GM18520 (cell line): ENCODE data around the gene MTF1.
"Not testable (repeated sequence)": the region's sequence is repeated elsewhere in the genome, so short reads cannot be mapped to it uniquely, and the experiment has no call there.

ENCODE experiments used
- ATAC-seq: cut with Tn5 transposase; IDR thresholded peaks from one replicate; pipeline ENCODE4 v1.9.1; 2021; ENCODE audit not compliant: unreplicated experiment

The MTF1 gene

GRCh38 chr1:37794372-37795339 lies 64.7 kb downstream of the MTF1 start:
- no peak for ATAC-seq

DNA sequence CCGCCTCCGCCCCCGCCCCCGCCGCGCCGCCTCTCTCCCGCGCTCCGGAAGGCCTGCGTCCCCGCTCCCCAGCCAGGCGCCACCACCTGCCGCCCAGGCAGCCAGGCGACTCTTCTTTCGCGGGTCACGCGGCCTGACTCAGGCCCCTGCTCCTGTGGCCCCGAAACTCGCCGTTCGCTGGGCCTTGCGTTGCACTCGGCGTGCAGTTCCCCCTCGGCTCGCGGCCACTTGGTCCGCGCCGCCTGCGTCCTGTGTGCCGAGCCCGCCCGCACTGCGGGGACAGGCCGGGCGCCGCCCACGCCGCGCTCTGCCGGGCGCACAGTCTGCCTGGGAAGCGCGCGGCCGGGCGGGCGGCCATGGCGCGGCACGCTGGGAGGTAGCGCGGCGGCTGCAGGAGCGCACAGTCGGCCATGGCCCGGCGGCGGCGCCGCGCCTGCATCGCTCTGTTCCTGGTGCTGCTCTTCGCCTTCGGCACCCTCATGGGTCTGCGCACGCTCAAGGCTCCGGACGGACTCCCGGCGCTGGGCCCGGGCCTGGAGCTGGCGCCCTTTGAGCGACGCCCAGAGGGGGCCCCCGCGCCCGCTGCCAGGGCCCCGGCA lies 65.5 kb downstream of the MTF1 start, which contains the start of gene MANEAL:
MANEAL (plus strand) TSS at position 75 of the 599 bp plus-strand sequence; CDS start at position 411, 336 bp downstream.
- no peak for ATAC-seq

GRCh38 chr1:37792943-37793686 lies 66.3 kb downstream of the MTF1 start:
- ATAC-seq, result no peak

DNA sequence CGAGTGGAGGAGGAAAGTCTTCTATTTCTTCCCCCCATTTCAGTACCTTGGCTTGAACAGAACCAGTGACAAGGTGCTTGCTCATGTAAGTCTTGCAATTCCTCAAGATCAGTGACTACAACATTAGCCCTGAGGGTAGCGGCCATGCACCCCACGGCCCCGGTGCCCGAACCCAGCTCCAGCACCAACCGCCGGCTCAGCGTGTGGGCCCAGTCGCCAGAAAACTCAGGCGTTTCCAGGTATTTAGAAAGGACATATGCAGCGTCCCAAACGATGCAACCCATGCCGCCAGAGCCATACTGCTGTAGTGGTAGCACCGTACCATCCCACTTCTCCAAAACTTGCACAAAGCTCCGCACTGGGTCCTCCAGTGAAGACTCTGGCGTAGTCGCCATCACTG lies 76.9 kb downstream of the MTF1 start:
- no peak for ATAC-seq

DNA sequence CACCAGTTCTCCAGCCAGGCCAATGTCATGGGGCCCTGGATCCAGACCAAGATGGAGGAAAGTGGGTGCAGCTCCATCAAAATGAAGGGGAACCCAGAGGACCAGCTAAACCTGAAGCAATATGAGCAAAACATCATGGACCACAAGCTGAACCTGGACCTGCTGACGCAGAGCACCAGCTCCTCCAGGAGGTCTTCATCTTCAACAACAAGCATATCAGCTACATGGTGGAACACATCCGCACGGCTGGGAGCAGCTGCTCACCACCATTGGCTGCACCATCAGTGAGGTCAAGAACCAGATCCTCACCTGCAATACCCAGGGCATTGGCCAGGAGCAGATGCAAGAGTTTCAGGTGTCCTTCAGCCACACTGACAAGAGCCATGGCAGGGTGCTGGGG lies 80.7 kb downstream of the MTF1 start:
- no peak for ATAC-seq

DNA sequence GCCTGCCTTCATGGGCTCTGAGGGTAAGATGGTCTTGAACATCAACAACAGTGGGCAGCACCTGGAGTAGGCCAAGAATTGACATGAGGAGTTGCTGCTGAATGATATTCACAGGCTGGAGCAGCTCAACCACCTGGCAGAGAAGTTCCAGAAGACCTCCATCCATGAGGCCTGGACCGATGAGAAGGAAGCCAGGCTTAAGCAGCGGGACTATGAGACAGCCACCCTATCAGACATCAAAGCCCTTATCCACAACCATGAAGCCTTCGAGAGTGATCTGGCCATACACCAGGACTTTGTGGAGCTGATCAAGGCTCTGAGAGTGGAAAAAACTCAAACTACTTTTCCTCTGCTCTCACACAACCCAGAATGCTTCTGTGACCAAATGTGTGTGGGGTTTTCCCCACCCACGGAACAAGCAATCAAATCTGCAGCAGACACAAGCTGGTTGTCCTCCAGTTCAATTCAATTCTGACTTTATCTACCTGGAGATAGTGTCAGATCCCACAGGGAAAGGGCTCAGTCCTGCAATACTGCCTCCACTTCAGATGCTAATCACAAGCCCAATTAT lies 82.4 kb downstream of the MTF1 start:
- no peak for ATAC-seq

DNA sequence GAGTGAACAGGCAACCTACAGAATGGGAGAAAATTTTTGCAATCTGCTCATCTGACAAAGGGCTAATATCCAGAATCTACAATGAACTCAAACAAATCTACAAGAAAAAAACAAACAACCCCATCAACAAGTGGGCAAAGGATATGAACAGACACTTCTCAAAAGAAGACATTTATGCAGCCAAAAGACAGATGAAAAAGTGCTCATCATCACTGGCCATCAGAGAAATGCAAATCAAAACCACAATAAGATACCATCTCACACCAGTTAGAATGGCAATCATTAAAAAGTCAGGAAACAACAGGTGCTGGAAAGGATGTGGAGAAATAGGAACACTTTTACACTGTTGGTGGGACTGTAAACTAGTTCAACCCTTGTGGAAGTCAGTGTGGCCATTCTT lies 88.0 kb downstream of the MTF1 start:
- ATAC-seq, result not testable (repeated sequence)

GRCh38 chr1:37767488-37767887 lies 91.9 kb downstream of the MTF1 start:
- ATAC-seq, result no peak

- no peak for ATAC-seq
Observed at GRCh38 chr1:37765916-37766664, 93.3 kb downstream of the MTF1 start.

- ATAC-seq, result no peak
Observed at GRCh38 chr1:37764888-37765441, 94.4 kb downstream of the MTF1 start, which contains the start of gene EPHA10. Gene EPHA10 (minus strand): TSS chr1:37765120. CDS start chr1:37765066, 54 bp downstream.

DNA sequence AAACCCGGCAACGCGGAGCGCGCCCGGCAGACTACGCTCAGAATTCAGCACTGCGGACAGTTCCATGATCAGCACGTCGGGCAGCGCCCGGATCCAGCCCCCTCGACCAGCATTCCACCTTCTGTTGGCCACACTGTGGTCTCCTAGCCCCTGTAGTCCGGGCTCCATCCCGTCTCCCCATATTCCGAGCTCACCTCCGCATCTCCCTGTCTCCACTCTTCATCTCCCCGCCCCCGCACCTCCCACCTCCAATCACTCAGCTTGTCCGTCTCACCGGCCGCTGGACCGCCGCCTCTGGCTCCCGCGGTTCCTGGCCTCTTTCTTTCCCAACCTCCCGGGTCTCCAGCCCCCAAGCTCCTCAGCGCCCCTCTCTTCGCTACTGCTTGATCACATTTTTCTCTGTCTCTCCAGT lies 95.0 kb downstream of the MTF1 start:
- ATAC-seq, result no peak

DNA sequence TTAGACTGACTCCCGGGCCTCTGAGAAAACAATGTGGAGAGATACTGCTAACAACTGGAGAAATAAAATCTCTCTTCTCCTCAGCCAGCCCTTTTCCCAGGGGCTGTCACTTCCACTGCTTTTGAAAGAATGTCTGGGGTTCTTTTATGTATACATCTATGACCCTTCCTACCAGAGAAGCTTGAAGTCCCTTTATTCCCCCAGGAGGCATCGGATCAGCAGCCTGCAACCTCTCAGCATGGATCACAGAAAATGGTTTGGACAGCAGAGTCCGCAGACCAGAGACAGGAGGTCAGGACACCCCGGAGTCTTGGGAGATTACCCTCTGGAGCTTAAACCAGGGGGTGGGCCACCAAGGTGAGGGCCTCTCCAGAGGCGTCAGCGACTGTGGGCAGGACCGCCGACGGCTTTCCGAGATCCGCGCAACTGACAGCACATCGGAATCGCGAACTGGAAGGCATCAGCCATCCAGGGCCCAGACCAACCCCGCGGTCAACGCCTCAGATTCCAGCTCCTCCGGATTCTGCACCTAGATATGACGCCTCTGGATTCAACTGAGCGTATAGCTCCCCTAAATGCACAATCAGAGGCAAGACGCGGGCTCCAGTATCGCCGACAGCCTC lies 95.5 kb downstream of the MTF1 start:
- no peak for ATAC-seq

DNA sequence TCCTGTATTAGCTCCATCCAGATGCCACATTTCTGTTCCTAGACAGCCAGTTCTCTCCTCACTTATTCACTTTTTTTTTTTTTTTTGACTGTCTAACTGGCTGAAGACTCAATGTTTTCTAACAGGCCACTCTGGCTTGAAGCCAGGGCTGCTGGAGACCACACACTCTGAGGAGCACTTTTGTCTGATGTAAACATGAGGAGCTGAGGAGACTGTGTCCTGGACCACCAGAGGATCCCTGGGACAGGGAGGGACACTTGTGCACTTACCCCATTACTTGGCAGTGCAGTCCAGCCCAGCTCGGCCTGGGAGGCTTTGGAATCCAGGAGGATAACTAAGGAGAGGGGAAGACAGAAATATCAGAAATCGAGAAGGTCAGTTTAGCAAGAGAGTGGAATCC lies 96.9 kb downstream of the MTF1 start:
- ATAC-seq, result no peak

- ATAC-seq, result no peak
Observed at GRCh38 chr1:37761416-37762095, 97.8 kb downstream of the MTF1 start.
